Upper lobe of left lung (tissue), 6 donors: ENCODE data around the gene CX3CR1. TPM values are rescaled to one million over a fixed set of nuclear protein-coding genes. Genes with fewer than 3 reads are reported as not detected.

Source experiments
- ATAC-seq, 2 donors: fragments of 200-7000 bp; cut with Tn5 transposase; one replicate each; pipeline ENCODE4 v1.9.1; 2022; ENCODE audit warnings: mild to moderate bottlenecking in 2 of 2, moderate library complexity in 2 of 2; ENCODE audit not compliant: low FRiP score in 2 of 2
- DNase-seq, 2 donors: peaks; one replicate each; pipeline ENCODE4 v3.0.0-alpha.2; 2019 to 2020
- H3K27ac ChIP-seq, 4 donors: fragments of 200-600 bp; sonication (generic); one replicate each; pipeline ENCODE4 v1.5.1; 2016 to 2019
- H3K27me3 ChIP-seq, 4 donors: fragments of 200-600 bp; sonication (generic); one replicate each; pipeline ENCODE4 v1.5.1; 2017 to 2019
- H3K36me3 ChIP-seq, 4 donors: fragments of 200-600 bp; sonication (generic); one replicate each; pipeline ENCODE4 v1.5.1; 2016 to 2019
- H3K4me1 ChIP-seq, 4 donors: fragments of 200-600 bp; sonication (generic); one replicate each; pipeline ENCODE4 v1.5.1; 2018 to 2019
- H3K4me3 ChIP-seq, 4 donors: fragments of 200-600 bp; sonication (generic); one replicate each; pipeline ENCODE4 v1.5.1; 2017 to 2019; ENCODE audit warnings: mild to moderate bottlenecking in 2 of 4, moderate library complexity in 1 of 4
- H3K9me3 ChIP-seq, 4 donors: fragments of 200-600 bp; sonication (generic); one replicate each; pipeline ENCODE4 v1.5.1; 2018 to 2019
- EP300 ChIP-seq, 4 donors: sonication (generic); formaldehyde crosslinking; IDR thresholded peaks; one replicate each; pipeline ENCODE4 v1.5.1; 2017; ENCODE audit warnings: antibody characterized with exemption in 4 of 4, control low read depth in 2 of 4
- POLR2A ChIP-seq, 4 donors: fragments of 450-650 bp; IDR thresholded peaks; one replicate each; pipeline ENCODE4 v1.5.1; 2016 to 2017; ENCODE audit warnings: antibody characterized with exemption in 4 of 4, mild to moderate bottlenecking in 2 of 4
- POLR2AphosphoS5 ChIP-seq, 2 donors: sonication (generic); formaldehyde crosslinking; IDR thresholded peaks; one replicate each; pipeline ENCODE4 v1.5.1; 2017; ENCODE audit warnings: antibody characterized with exemption in 2 of 2
- WGBS, 2 donors: methylation state at CpG; one replicate each; pipeline ENCODE4 v1.1.5; 2017 to 2018; 5-methylcytosine and 5-hydroxymethylcytosine counted together
- total RNA-seq, 6 donors: library from RNA; depleted of rRNA in 4 of 6; stranded (reverse); fragments of >200 nt in 4 of 6; gene quantifications; one replicate each; pipeline versions ENCODE4 v1.1.0 to v1.2.1, GENCODE V29; 2016 to 2021
- TF ChIP-seq, protein P1 (sequence below), 6 experiments: fragments of 450-650 bp in 4 of 6; fragments of 200-600 bp in 2 of 6; sonication (generic) in 2 of 6; IDR thresholded peaks; one replicate each; pipeline ENCODE4 v1.5.1; 2016 to 2019; ENCODE audit warnings: antibody characterized with exemption in 6 of 6
- donor health status: DM: no; HTN: no; CAD: no; lungs with moderate emphysema.
- donor health status: DM: no; HTN: yes; CAD: no; lungs with severe emphysema.

The CX3CR1 gene
- total RNA-seq, 6 donors from 2014 or later: 0.59 to 15.3 (median 2.5) TPM

DNA sequence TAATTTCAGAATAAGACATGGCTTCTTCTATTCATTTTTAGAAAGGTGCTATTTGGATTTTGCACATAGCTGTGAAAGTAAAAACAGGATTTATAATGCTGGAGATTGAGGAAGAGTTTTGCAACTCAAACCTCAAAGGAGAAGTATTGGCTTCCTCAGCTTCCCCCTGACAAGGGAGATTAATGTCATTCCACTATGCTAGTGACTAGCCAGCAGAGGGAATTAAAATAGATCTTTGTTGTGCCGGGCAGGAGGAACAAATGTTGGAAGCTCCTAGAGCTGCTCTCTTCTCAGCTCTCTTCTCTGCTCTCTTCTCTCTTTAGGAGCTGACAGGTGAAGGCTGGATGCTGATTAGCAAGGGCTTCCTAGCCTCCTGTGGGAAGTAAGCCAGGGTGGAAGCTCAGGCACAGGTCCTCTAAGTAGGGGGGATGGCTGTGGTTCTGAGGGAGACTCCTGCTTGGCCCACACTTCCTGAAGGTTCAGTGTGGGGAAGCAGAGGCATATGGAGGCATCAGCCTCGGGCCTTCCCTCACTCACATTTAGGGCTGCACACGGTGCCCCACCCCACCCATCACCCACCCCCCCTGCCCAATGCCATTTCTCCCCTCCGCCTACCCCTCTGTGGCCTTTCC lies 29.6 kb downstream of the CX3CR1 start:
- ATAC-seq (peak in 1 of 2 donors; percentile 93), DNase-seq (no peak)
- Histone ChIP-seq H3K4me3 (no peak overlapping the region), H3K27ac (peak overlapping the region in 2 of 4 donors; percentile 48 to 64), H3K4me1 (peaks cover 5 to 13% (median 7%) of the 10 kb centered on the region in 4 donors), H3K9me3 (no peaks in the 10 kb centered on the region), H3K27me3 (no peaks in the 10 kb centered on the region), H3K36me3 (no peaks in the 10 kb centered on the region)
- no peak for TF ChIP-seq POLR2A (IDR thresholded peaks at IDR 0.05)
- TF ChIP-seq POLR2AphosphoS5 (IDR thresholded peaks at IDR 0.05): no peak
- no peak for TF ChIP-seq EP300 (IDR thresholded peaks at IDR 0.05)
- TF ChIP-seq, protein P1, sequence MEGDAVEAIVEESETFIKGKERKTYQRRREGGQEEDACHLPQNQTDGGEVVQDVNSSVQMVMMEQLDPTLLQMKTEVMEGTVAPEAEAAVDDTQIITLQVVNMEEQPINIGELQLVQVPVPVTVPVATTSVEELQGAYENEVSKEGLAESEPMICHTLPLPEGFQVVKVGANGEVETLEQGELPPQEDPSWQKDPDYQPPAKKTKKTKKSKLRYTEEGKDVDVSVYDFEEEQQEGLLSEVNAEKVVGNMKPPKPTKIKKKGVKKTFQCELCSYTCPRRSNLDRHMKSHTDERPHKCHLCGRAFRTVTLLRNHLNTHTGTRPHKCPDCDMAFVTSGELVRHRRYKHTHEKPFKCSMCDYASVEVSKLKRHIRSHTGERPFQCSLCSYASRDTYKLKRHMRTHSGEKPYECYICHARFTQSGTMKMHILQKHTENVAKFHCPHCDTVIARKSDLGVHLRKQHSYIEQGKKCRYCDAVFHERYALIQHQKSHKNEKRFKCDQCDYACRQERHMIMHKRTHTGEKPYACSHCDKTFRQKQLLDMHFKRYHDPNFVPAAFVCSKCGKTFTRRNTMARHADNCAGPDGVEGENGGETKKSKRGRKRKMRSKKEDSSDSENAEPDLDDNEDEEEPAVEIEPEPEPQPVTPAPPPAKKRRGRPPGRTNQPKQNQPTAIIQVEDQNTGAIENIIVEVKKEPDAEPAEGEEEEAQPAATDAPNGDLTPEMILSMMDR (IDR thresholded peaks at IDR 0.05): no peak
- 41 to 55% methylated on average over 4 of the region's 4 CpGs for WGBS, 2 donors

DNA sequence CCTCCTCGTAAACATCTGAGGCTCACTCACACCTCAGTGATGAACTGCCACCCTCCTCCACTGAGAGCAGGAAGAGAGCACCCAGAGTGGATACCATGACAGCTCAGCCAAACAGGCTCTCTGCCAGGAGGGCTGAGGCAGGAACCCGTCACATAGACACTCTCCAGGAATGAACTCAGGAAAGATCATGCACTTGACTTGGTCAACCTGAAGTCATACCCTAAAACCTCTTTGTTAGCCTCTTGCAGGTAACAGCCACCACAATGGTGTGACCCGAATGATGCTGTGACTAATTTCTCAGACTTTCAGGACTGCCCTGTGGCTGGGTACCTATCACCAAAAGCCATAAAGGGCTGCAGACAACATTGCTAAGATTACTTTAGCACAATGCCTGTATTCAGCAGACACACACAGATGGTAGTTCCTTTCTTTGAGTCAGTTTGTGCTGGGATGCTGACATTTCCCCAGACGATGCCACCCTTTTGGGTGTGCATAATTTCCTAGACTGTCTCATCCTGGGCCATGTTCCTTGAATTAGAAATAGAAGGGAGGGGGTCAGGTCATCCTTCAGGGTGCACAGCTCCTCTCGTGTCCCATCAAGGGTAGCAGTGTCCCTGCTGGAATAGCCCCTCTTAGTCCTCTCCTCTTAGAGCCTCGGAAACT lies 30.3 kb downstream of the CX3CR1 start:
- Histone ChIP-seq H3K36me3 (no peaks in the 10 kb centered on the region), H3K27me3 (no peaks in the 10 kb centered on the region), H3K4me1 (peaks cover 3 to 13% (median 7%) of the 10 kb centered on the region in 4 donors), H3K9me3 (no peaks in the 10 kb centered on the region), H3K27ac (no peak overlapping the region), H3K4me3 (no peak overlapping the region)
- WGBS, 2 donors: 71 to 83% methylated on average over 4 to 6 of the region's 6 CpGs
- peak in 1 of 2 donors; percentile 22 for ATAC-seq
- DNase-seq: no peak
- TF ChIP-seq, protein P1 (IDR thresholded peaks at IDR 0.05): no peak
- TF ChIP-seq POLR2A (IDR thresholded peaks at IDR 0.05): no peak
- no peak for TF ChIP-seq EP300 (IDR thresholded peaks at IDR 0.05)
- no peak for TF ChIP-seq POLR2AphosphoS5 (IDR thresholded peaks at IDR 0.05)

DNA sequence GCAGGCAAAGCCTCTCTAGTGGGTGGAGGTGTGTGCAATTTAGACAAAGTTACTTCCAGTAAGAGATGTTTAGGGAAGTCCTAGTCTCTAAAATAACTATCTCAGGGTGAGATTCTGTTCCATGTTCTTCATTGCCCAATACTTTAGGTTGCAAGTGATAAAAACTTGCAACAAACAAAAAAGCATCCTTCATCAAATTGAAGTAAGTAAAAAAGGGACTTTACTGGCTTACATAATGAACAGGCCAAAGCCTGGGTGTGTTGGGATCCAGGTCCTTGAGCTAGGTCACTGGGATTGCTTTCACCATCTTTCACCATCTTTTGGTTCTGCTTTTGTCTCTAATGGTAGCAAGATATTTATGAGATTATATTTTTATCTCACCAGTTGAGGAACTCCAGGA lies 38.3 kb downstream of the CX3CR1 start:
- no peaks in the 10 kb centered on the region for H3K4me1 ChIP-seq
- TF ChIP-seq, protein P1 (IDR thresholded peaks at IDR 0.05): no peak
- no peak for TF ChIP-seq POLR2A (IDR thresholded peaks at IDR 0.05)
- TF ChIP-seq POLR2AphosphoS5 (IDR thresholded peaks at IDR 0.05): no peak
- no peak for TF ChIP-seq EP300 (IDR thresholded peaks at IDR 0.05)
- DNase-seq (no peak), ATAC-seq (no peak)
- H3K27ac ChIP-seq: no peak overlapping the region
- no peaks in the 10 kb centered on the region for H3K36me3 ChIP-seq
- no peaks in the 10 kb centered on the region for H3K9me3 ChIP-seq
- no peaks in the 10 kb centered on the region for H3K27me3 ChIP-seq
- no peak overlapping the region for H3K4me3 ChIP-seq

DNA sequence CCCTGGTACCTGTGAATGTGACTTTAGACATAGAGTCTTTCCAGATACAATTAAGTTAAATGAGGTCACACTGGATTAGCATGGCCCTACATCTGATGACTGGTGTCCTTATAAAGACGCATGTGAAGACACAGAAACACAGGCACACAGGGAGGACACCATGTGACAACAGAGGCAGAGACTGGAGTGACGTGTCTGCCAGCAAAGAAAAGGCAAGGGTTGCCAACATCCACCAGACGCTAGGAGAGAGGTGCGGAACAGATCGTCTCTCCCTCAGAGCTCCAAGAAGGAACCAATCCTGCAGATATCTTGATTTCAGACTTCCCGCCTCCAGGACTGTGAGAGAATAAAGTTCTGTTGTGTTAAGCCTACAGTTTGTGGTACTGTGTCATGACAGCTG lies 42.8 kb downstream of the CX3CR1 start:
- Histone ChIP-seq H3K4me1 (no peaks in the 10 kb centered on the region), H3K36me3 (no peaks in the 10 kb centered on the region), H3K4me3 (no peak overlapping the region), H3K27me3 (no peaks in the 10 kb centered on the region), H3K9me3 (no peaks in the 10 kb centered on the region), H3K27ac (no peak overlapping the region)
- TF ChIP-seq EP300 (IDR thresholded peaks at IDR 0.05) (no peak), POLR2AphosphoS5 (IDR thresholded peaks at IDR 0.05) (no peak), POLR2A (IDR thresholded peaks at IDR 0.05) (no peak)
- TF ChIP-seq, protein P1 (IDR thresholded peaks at IDR 0.05): no peak
- no peak for ATAC-seq
- 75 to 82% methylated on average over 6 of the region's 6 CpGs for WGBS, 2 donors
- DNase-seq: no peak
